Mesenchymal stem cell (in vitro differentiated cells and primary cell): ENCODE measurements around the gene ATXN3L.
"Not testable (repeated sequence)": the region's sequence is repeated elsewhere in the genome, so short reads cannot be mapped to it uniquely, and the experiment has no call there.

Source experiments
- DNase-seq: peaks from one replicate; pipeline ENCODE4 v3.0.0-alpha.2; 2013
- H2AFZ ChIP-seq: one replicate; pipeline ENCODE4 v1.6.1; 2013; ENCODE audit warnings: low read depth, mild to moderate bottlenecking, control low read depth, inconsistent platforms, low read length, moderate library complexity
- H2AK5ac ChIP-seq: 2 replicates; pipeline ENCODE4 v1.6.1; 2013; ENCODE audit warnings: low read length, moderate library complexity, mild to moderate bottlenecking, inconsistent platforms; ENCODE audit not compliant: severe bottlenecking
- H2BK120ac ChIP-seq: one replicate; pipeline ENCODE4 v1.6.1; 2013; ENCODE audit warnings: low read depth, mild to moderate bottlenecking, inconsistent platforms, low read length, moderate library complexity
- H2BK12ac ChIP-seq, 2 experiments: one replicate each; pipeline ENCODE4 v1.6.1; 2013; ENCODE audit warnings: inconsistent platforms in 2 of 2, low read length in 2 of 2, mild to moderate bottlenecking in 2 of 2, moderate library complexity in 2 of 2, control low read depth in 1 of 2
- H2BK15ac ChIP-seq: one replicate; pipeline ENCODE4 v1.6.1; 2013; ENCODE audit warnings: mild to moderate bottlenecking, low read depth, inconsistent platforms; ENCODE audit not compliant: poor library complexity, severe bottlenecking
- H2BK5ac ChIP-seq: 2 replicates; pipeline ENCODE4 v1.6.1; 2013; ENCODE audit warnings: low read depth, mild to moderate bottlenecking, low read length, control low read depth, inconsistent platforms; ENCODE audit not compliant: poor library complexity, severe bottlenecking
- H3K14ac ChIP-seq, 2 experiments: one replicate each; pipeline ENCODE4 v1.6.1; 2013; ENCODE audit warnings: inconsistent platforms in 2 of 2, low read length in 2 of 2, control low read depth in 1 of 2, mild to moderate bottlenecking in 1 of 2, moderate library complexity in 1 of 2
- H3K18ac ChIP-seq, 2 experiments: one replicate each; pipeline ENCODE4 v1.6.1; 2013; ENCODE audit warnings: inconsistent platforms in 2 of 2, low read length in 2 of 2, control low read depth in 1 of 2, low read depth in 1 of 2, mild to moderate bottlenecking in 1 of 2
- H3K23ac ChIP-seq, 2 experiments: one replicate each; pipeline ENCODE4 v1.6.1; 2013; ENCODE audit warnings: inconsistent platforms in 2 of 2, low read length in 2 of 2, mild to moderate bottlenecking in 2 of 2, moderate library complexity in 2 of 2, control low read depth in 1 of 2
- H3K27ac ChIP-seq: 2 replicates; pipeline ENCODE4 v1.5.1; 2013; ENCODE audit warnings: mild to moderate bottlenecking, moderate library complexity, low read length, control low read depth, inconsistent platforms; ENCODE audit not compliant: poor library complexity, severe bottlenecking
- H3K27me3 ChIP-seq, 2 experiments: 2 replicates each; pipeline versions ENCODE4 v1.6.1 to v1.7.0; 2013; ENCODE audit warnings: low read length in 2 of 2, mild to moderate bottlenecking in 2 of 2, moderate library complexity in 2 of 2, control low read depth in 1 of 2, inconsistent platforms in 1 of 2; ENCODE audit not compliant: control insufficient read depth in 1 of 2, insufficient read depth in 1 of 2
- H3K36me3 ChIP-seq, 2 experiments: 2 replicates each; pipeline versions ENCODE4 v1.6.1 to v1.7.0; 2013; ENCODE audit warnings: low read length in 2 of 2, control low read depth in 1 of 2, inconsistent platforms in 1 of 2, low read depth in 1 of 2, mild to moderate bottlenecking in 1 of 2; ENCODE audit not compliant: insufficient read depth in 2 of 2, control insufficient read depth in 1 of 2
- H3K4ac ChIP-seq, 2 experiments: one replicate each; pipeline ENCODE4 v1.6.1; 2013; ENCODE audit warnings: inconsistent platforms in 2 of 2, low read length in 2 of 2, mild to moderate bottlenecking in 2 of 2, moderate library complexity in 2 of 2, control low read depth in 1 of 2, low read depth in 1 of 2
- H3K4me1 ChIP-seq: 2 replicates; pipeline ENCODE4 v1.6.1; 2013; ENCODE audit warnings: low read depth, low read length, control low read depth; ENCODE audit not compliant: control insufficient read depth, insufficient read depth
- H3K4me2 ChIP-seq: 2 replicates; pipeline ENCODE4 v1.6.1; 2013; ENCODE audit warnings: low read length, mild to moderate bottlenecking, inconsistent platforms; ENCODE audit not compliant: poor library complexity, severe bottlenecking
- H3K4me3 ChIP-seq, 2 experiments: 2 replicates each; pipeline versions ENCODE4 v1.5.1 to v1.7.0; 2013; ENCODE audit warnings: low read length in 2 of 2, mild to moderate bottlenecking in 2 of 2, control low read depth in 1 of 2, low read depth in 1 of 2; ENCODE audit not compliant: insufficient read depth in 1 of 2
- H3K79me1 ChIP-seq: replicated peaks from 2 replicates; pipeline ENCODE4 v1.6.1; 2013; ENCODE audit warnings: mild to moderate bottlenecking, control low read depth, low read length, inconsistent platforms; ENCODE audit not compliant: poor library complexity, severe bottlenecking
- H3K9ac ChIP-seq: 2 replicates; pipeline ENCODE4 v1.7.0; 2013; ENCODE audit warnings: mild to moderate bottlenecking, low read length, moderate library complexity
- H3K9me3 ChIP-seq: 2 replicates; pipeline ENCODE4 v1.7.0; 2013; ENCODE audit warnings: mild to moderate bottlenecking, low read length; ENCODE audit not compliant: control insufficient read depth
- H4K8ac ChIP-seq: one replicate; pipeline ENCODE4 v1.6.1; 2013; ENCODE audit warnings: inconsistent platforms, mild to moderate bottlenecking, low read length, moderate library complexity
- H4K91ac ChIP-seq: one replicate; pipeline ENCODE4 v1.6.1; 2013; ENCODE audit warnings: mild to moderate bottlenecking, low read length, inconsistent platforms
- WGBS: methylation state at CpG from one replicate; pipeline ENCODE4 v1.1.7; 2013; ENCODE audit warnings: mixed read lengths; 5-methylcytosine and 5-hydroxymethylcytosine counted together

The ATXN3L gene

DNA sequence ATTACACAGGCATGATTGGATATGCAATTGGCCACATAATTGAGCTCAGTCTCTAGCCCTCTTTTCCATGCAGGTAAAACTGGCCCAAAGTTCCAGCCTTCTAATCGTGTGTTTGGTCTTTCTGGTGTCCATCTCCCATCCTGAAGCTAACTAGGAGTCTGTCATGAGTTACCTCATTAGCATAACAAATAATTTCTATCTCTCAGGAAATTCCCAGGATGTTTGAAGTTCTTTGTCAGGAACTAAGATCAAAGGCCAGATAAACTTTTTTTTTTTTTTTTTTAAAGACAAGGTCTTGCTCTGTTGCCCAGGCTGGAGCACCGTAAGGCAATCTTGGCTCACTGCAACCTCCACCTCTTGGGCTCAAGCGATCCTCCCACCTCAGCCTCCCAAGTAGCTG lies 15.8 kb downstream of the ATXN3L start:
- H3K9ac ChIP-seq, result no peak overlapping the region
- H3K23ac ChIP-seq, result no peak overlapping the region
- H4K91ac ChIP-seq, result no peak overlapping the region
- DNase-seq, result no peak
- H4K8ac ChIP-seq, result no peak overlapping the region
- H3K9me3 ChIP-seq, result no peaks in the 10 kb centered on the region
- no peak overlapping the region for H3K4me2 ChIP-seq
- H3K4me1 ChIP-seq, result no peaks in the 10 kb centered on the region
- H2BK120ac ChIP-seq, result no peak overlapping the region
- no peaks in the 10 kb centered on the region for H3K36me3 ChIP-seq
- peaks cover 0 to 6% of the 10 kb centered on the region in 2 experiments for H3K27me3 ChIP-seq
- H2BK12ac ChIP-seq, result no peak overlapping the region
- no peak overlapping the region for H3K4me3 ChIP-seq
- H2AFZ ChIP-seq, result no peak overlapping the region
- H2BK15ac ChIP-seq, result no peak overlapping the region
- WGBS, result 86% methylated on average over 1 of the region's 3 CpGs
- H2BK5ac ChIP-seq, result no peak overlapping the region
- H2AK5ac ChIP-seq, result no peak overlapping the region
- no peak overlapping the region for H3K4ac ChIP-seq
- H3K18ac ChIP-seq, result no peak overlapping the region
- H3K27ac ChIP-seq, result no peak overlapping the region
- H3K14ac ChIP-seq, result no peak overlapping the region
- H3K79me1 ChIP-seq, result no peaks in the 10 kb centered on the region

DNA sequence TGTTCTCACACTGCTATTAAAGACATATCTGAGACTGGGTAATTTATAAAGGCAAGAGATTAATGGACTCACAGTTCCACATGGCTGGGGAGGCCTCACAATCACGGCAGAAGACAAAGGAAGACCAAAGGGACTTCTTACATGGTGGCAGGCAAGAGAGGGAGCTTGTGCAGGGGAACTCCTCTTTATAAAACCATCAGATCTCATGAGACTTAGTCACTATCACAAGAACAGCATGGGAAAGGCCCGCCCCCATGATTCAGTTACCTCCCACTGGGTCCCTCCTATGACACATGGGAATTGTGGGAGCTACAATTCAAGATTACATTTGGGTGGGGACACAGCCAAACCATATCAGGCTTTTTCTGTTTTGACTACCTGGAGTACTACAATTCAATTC lies 16.6 kb downstream of the ATXN3L start:
- not testable (repeated sequence) for H3K27ac ChIP-seq, H3K14ac ChIP-seq, H3K9ac ChIP-seq, H3K4me1 ChIP-seq, H2BK120ac ChIP-seq, H2BK5ac ChIP-seq, H3K27me3 ChIP-seq, H2BK12ac ChIP-seq, DNase-seq, H3K4ac ChIP-seq, H3K36me3 ChIP-seq, H2AFZ ChIP-seq, H4K8ac ChIP-seq, H3K18ac ChIP-seq, H3K79me1 ChIP-seq, H4K91ac ChIP-seq, H3K9me3 ChIP-seq, H3K4me2 ChIP-seq, H2AK5ac ChIP-seq, H3K23ac ChIP-seq, H2BK15ac ChIP-seq, H3K4me3 ChIP-seq
- WGBS, result 100% methylated on average over 2 of the region's 2 CpGs

DNA sequence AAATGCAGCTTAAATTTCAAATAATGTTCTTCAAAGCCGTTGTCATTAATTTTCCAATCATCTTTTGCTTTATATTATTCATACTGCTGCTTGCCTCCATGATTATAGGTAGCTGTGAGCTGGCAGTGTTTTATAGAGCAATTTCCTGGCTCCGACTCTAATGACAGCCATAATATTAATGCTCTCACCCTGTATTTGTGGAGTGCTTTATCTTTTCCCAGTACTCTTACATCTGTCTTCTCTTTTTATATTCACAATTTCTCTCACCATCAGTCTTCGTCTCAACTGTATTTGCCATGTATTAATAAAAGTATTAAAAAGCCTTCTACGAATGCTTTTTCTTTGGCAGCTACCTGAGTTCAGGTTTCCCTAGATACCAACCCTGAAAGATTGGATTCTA lies 21.0 kb downstream of the ATXN3L start:
- Histone ChIP-seq H3K18ac (no peak overlapping the region), H2BK120ac (no peak overlapping the region), H3K14ac (no peak overlapping the region), H3K4me2 (no peak overlapping the region), H2AFZ (no peak overlapping the region), H3K4me3 (no peak overlapping the region), H3K23ac (no peak overlapping the region), H4K8ac (no peak overlapping the region), H2AK5ac (no peak overlapping the region), H3K9ac (no peak overlapping the region), H3K27ac (no peak overlapping the region), H2BK5ac (no peak overlapping the region), H3K27me3 (peaks cover 0 to 4% of the 10 kb centered on the region in 2 experiments), H2BK15ac (no peak overlapping the region), H3K36me3 (no peaks in the 10 kb centered on the region), H3K4ac (no peak overlapping the region), H3K9me3 (no peaks in the 10 kb centered on the region), H4K91ac (no peak overlapping the region), H2BK12ac (no peak overlapping the region), H3K4me1 (no peaks in the 10 kb centered on the region), H3K79me1 (no peaks in the 10 kb centered on the region)
- 60% methylated on average over 1 of the region's 4 CpGs for WGBS
- DNase-seq, result no peak

DNA sequence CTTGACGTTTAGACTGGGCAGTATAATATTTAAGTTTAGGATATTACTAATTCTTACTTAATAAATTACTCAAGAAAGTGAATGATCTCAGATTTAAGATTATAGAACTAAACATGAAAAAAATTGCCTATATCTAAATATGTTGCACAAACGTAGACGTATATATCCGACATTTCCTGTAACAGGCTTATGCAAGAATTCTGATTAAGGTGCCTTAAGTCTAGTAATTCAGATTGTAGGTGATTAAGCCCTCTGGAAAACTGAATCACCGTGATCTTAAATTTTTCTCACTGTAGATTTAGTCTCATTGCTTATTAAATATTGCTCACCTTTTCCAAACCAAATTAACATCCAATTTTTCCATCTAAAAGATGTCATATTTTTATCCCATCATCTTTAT lies 24.0 kb downstream of the ATXN3L start:
- no peaks in the 10 kb centered on the region for H3K4me1 ChIP-seq
- no peak overlapping the region for H3K23ac ChIP-seq
- H3K36me3 ChIP-seq, result no peaks in the 10 kb centered on the region
- no peaks in the 10 kb centered on the region for H3K27me3 ChIP-seq
- H2AFZ ChIP-seq, result no peak overlapping the region
- H3K79me1 ChIP-seq, result no peaks in the 10 kb centered on the region
- H2BK120ac ChIP-seq, result no peak overlapping the region
- no peak overlapping the region for H4K8ac ChIP-seq
- no peak overlapping the region for H3K18ac ChIP-seq
- H3K4ac ChIP-seq, result no peak overlapping the region
- no peak overlapping the region for H3K9ac ChIP-seq
- WGBS, result 100% methylated on average over 1 of the region's 5 CpGs
- H2BK12ac ChIP-seq, result no peak overlapping the region
- H3K4me3 ChIP-seq, result no peak overlapping the region
- no peaks in the 10 kb centered on the region for H3K9me3 ChIP-seq
- H3K4me2 ChIP-seq, result no peak overlapping the region
- H2AK5ac ChIP-seq, result no peak overlapping the region
- no peak overlapping the region for H3K27ac ChIP-seq
- H4K91ac ChIP-seq, result no peak overlapping the region
- no peak overlapping the region for H2BK5ac ChIP-seq
- DNase-seq, result no peak
- no peak overlapping the region for H3K14ac ChIP-seq
- no peak overlapping the region for H2BK15ac ChIP-seq
